GM12891 (cell line): ENCODE data around the gene DPRX.

Experiments used
- DNase-seq: peaks from one replicate; pipeline ENCODE4 v3.0.0; 2011; ENCODE audit warnings: low spot score; ENCODE audit not compliant: insufficient read length
- FAIRE-seq: peaks from 2 replicates; lab custom pipeline; 2011; peaks lifted over from hg19 to GRCh38; lab: Jason Lieb, UNC
- PAX5 ChIP-seq: IDR thresholded peaks from 2 replicates; pipeline ENCODE4 v1.6.1; 2011; ENCODE audit warnings: low read length, moderate library complexity, mild to moderate bottlenecking; ENCODE audit not compliant: insufficient read depth, severe bottlenecking
- POLR2A ChIP-seq: IDR thresholded peaks from 2 replicates; pipeline ENCODE4 v1.6.1; 2011; ENCODE audit warnings: low read depth, low read length, control low read depth
- POLR2AphosphoS5 ChIP-seq: IDR thresholded peaks from 2 replicates; pipeline ENCODE4 v1.6.1; 2011; ENCODE audit warnings: low read depth, low read length, control low read depth
- POU2F2 ChIP-seq: IDR thresholded peaks from 2 replicates; pipeline ENCODE4 v1.6.1; 2011; ENCODE audit warnings: low read depth, mild to moderate bottlenecking, control low read depth, low read length, moderate library complexity
- SPI1 ChIP-seq: IDR thresholded peaks from 2 replicates; pipeline ENCODE4 v1.6.1; 2011; ENCODE audit warnings: low read depth, low read length, control low read depth
- TAF1 ChIP-seq: IDR thresholded peaks from 2 replicates; pipeline ENCODE4 v1.6.1; 2011; ENCODE audit warnings: low read depth, low read length, control low read depth

DPRX gene

DNA sequence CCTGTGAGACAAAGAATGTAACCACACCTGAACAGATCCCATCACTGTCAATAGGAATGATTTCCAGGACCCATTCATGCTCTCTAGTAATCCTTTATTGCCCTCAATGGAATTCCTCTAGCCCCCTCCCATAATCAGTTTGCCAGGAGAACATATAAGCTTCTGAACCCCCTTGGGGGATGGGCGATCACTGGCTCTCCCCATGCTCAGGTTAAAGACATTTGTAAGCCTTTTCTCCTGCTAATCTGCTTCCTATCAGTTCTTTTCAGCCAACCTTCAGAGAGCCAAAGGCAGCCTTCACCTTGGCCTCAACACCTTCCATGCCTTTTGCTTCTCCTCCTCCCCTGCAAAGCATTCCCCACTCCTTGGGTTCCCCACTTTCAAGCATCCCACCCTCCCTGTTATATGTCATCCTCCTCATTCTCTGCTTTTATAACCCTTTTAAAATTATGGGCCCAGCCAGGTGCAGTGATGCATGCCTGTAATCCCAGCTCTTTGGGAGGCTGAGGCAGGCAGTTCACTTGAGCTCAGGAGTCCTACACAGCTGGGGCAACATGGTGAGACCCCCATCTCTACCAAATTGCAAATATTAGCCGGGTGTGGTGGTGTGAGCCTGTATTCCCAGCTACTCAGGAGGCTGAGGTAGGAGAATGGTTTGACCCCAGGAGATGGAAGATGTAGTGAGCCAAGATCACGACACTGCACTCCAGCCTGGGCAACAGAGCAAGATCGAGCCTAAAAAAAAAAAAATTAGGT lies 12.4 kb downstream of the DPRX start:
- TF ChIP-seq TAF1 (no peak), POLR2AphosphoS5 (no peak), POU2F2 (no peak), POLR2A (no peak), SPI1 (no peak), PAX5 (no peak)
- DNase-seq: no peak
- FAIRE-seq: no peak

DNA sequence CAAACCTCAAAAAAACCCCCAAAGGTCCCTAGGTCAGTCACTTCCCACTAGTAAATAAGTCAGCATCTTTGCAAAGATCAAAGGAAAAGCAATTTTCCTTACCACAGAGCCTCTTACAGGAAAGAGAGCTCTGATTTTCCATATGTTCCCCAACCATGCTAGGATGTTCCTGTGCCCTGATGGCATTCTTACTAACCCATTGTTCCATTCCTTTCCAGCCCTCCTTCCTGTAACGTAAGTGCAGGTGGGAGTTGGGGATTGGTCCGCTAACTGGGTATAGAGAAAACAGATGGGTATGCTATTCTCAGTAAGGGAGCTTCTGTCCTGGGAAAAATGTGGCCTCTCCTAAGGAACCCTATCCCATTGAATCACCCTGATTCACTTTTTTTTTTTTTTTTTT lies 14.3 kb downstream of the DPRX start:
- DNase-seq (no peak), FAIRE-seq (no peak)
- TF ChIP-seq PAX5 (no peak), POU2F2 (no peak), SPI1 (no peak), POLR2AphosphoS5 (no peak), TAF1 (no peak), POLR2A (no peak)

DNA sequence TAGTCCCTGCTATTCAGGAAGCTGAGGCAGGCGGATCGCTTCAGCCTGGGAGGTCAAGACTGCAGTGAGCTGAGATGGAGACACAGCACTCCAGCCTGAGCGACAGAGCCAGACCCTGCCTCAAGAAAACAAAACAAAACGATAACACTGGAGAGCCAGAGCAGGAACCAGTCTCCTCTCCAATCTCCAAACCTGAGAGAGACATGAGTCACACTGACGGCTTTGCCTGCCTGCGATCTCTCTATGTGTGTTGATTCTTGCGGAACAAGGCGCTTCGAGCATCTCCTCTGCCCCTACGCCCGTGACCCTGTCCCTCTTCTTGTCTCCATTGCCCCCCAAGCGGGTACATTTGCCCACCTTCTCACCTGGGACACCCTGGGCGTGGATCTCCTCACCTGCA lies 15.6 kb downstream of the DPRX start:
- FAIRE-seq: no peak

DNA sequence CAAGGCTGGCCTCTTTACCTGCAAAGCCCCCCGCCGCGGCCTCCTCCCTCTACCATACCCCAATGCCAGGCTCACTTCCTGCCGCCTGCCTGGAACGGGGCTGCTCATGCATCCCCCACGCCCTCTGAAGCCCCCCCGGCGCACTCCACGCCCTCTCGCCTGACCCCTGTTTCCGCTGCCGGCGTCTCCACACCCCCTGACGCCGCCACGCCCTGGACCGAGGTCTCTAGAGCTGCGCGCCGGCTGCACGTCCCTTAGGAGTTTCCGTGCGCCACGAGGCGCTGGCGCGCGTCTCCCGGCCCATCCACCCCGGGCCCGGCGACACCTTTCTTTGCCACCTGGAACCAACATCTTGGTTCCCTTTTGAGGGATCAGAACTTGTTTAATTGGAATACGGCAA lies 16.0 kb downstream of the DPRX start:
- TF ChIP-seq SPI1 (no peak), PAX5 (no peak), POLR2AphosphoS5 (no peak), POU2F2 (no peak), POLR2A (no peak), TAF1 (no peak)
- FAIRE-seq (no peak), DNase-seq (no peak)

More for the DNA sequence above, 15.6 kb downstream of the DPRX start:
- DNase-seq: no peak
- TF ChIP-seq SPI1 (no peak), POU2F2 (no peak)

DNA sequence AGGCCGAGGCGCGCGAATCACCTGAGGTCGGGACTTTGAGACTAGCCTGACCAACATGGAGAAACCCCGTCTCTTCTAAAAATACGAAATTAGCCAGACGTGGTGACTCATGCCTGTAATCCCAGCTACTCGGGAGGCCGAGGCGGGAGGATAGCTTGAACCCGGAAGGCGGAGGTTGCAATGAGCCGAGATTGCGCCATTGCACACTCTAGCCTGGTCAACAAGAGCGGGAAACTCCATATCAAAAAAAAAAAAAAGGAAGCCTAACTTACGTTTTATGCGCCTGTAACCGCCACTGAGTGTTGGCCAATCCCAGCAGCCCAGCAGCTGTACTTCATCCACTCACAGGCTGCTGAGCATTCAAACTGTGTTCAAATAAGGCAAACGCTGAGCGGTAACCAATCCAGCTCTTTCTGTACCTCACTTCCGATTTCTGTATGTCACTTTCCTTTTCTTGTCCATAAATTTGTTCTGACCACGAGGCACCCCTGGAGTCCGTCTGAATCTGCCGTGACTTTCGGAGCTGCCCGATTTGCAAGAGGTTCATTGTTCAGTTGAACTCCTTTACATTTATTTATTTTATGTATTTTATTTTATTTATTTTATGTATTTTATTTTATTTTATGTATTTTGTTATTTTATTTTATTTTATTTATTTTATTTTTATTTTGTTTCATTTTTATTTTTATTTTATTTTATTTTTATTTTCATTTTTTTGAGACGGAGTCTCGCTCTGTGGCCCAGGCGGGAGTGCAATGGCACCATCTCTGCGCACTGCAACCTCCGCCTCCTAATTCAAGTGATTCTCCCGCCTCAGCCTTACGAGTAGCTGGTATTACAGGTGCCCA lies 18.2 kb downstream of the DPRX start:
- TF ChIP-seq POLR2AphosphoS5 (no peak), TAF1 (no peak), POLR2A (no peak), SPI1 (no peak), POU2F2 (no peak), PAX5 (no peak)
- no peak for DNase-seq
- no peak for FAIRE-seq

DNA sequence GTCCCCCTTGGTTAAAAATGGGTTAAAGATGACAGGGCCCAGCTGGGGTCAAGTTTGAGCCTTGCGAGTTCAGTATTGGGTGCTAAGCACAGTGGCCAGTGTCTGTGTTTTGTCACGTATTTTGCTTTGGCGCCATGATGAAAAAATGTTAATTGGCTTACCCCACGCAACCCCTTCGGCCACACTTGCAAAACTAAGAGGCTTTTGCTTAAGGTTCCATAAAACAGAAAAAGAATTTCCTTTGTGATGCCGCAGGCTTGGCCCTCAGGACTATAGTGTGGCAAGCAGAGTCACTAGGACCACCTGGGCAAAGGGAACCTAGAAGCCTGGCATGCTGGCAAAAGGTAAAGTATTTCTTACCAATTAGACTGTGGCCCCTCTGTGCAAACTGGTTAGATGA lies 20.7 kb downstream of the DPRX start:
- TF ChIP-seq PAX5: no peak
- no peak for TF ChIP-seq SPI1
- TF ChIP-seq POU2F2: no peak
- no peak for TF ChIP-seq POLR2AphosphoS5
- no peak for TF ChIP-seq POLR2A
- TF ChIP-seq TAF1: no peak
- FAIRE-seq (no peak), DNase-seq (no peak)

DNA sequence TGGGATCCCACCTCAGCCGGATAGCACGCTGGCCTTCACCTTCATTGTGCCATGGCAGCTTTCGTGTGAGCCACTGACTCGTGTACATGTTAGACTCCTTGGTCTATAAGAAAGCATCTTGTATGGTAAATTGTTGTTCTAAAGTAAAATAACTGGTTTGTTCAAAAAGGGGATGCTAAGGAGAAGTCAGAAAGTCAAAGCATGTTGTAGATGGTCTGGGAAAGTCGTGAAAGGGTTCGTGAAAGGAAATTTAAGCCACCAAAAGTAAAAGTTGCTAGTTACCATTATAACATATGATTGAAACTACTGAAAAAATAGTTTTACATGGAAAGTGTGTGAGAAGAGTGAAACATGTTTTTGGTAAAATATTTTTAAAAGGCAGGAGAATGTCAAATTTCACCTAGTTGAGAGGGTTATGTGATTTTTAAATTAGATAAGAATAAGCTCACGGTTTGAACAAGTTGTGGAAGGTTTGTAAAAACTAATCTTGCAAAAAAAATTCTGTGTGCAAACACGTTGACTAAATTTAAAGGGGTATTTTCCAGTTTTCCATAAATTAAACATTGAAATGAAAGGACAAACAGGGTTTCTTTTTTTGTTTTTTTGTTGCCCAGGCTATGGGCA lies 23.4 kb downstream of the DPRX start:
- TF ChIP-seq POLR2AphosphoS5 (no peak), POLR2A (no peak), POU2F2 (no peak), PAX5 (no peak), TAF1 (no peak), SPI1 (no peak)
- FAIRE-seq (no peak), DNase-seq (no peak)

DNA sequence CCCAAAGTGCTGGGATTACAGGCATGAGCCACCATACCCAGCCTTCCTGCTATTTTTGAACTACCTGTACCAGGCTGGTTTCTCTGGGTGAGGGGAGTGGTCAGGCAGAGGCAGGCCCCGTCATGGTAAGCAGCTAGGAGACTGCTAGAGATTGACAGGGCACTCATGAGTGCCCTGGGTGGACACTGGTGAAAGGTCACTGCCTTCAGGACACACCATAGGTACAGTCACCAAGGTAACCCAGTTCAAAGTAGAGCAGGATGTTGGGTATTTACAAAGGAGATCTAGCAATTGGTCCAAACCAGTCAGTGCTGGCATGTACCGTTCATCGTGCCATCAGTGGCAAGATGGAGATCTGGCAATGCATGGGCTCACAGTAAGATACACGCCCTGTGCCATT lies 25.5 kb downstream of the DPRX start:
- TF ChIP-seq POLR2AphosphoS5 (no peak), PAX5 (no peak), POLR2A (no peak), POU2F2 (no peak), TAF1 (no peak), SPI1 (no peak)
- FAIRE-seq: no peak

DNA sequence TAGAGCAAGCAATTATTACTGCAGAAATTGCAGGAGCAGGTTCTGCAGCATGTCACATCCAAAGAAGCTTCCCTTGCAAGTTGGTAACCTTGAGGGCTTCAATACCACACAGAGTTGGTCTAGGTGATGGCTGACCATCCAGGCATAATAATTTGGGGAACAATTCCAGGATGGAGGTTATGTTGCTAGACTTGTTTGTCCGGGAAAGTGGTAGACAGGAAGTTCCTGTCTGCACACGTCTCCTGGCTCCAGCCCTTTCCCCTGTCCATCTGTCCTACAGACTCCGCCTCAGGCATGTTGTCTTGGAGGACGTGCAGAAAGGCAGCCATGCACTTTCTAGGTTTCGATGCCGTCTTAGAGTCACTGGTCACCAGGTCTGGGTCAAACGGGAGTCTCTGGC lies 26.0 kb downstream of the DPRX start:
- no peak for TF ChIP-seq POU2F2
- TF ChIP-seq TAF1: no peak
- no peak for TF ChIP-seq POLR2AphosphoS5
- TF ChIP-seq PAX5: no peak
- no peak for TF ChIP-seq SPI1
- no peak for TF ChIP-seq POLR2A
- no peak for FAIRE-seq

More for the DNA sequence above, 25.5 kb downstream of the DPRX start:
- DNase-seq: no peak

More for the DNA sequence above, 26.0 kb downstream of the DPRX start:
- no peak for DNase-seq
